OCI-LY7 (cell line): ENCODE results near the gene KRTAP19-2. TPM values are rescaled to one million over a fixed set of nuclear protein-coding genes. Genes with fewer than 3 reads are reported as not detected.

ENCODE experiments used
- BruUV-seq: library from RNA; stranded (reverse); fragments of 400-500 nt; replicated peaks from 2 replicates; lab custom pipeline; 2021; lab: Mats Ljungman, UMichigan
- CTCF ChIA-PET: fragments of 300-600 bp; sonication (Branson Sonifier 250); formaldehyde crosslinking; loops from one replicate; lab custom pipeline; 2022; ENCODE audit warnings: antibody characterized with exemption; ENCODE audit not compliant: unreplicated experiment; lab: Charles Lee
- POLR2A ChIA-PET: fragments of 300-600 bp; sonication (Branson Sonifier 250); formaldehyde crosslinking; loops from one replicate; lab custom pipeline; 2022; ENCODE audit warnings: antibody characterized with exemption; lab: Charles Lee
- DNase-seq: peaks from one replicate; pipeline ENCODE4 v3.0.0-alpha.2; 2015; ENCODE audit warnings: low spot score
- H2AFZ ChIP-seq: fragments of 200-600 bp; sonication (generic), shearing (Covaris generic); 2 replicates; pipeline ENCODE4 v1.6.1; 2014; ENCODE audit warnings: mild to moderate bottlenecking, antibody characterized with exemption, low read length, moderate library complexity
- H3K27ac ChIP-seq: fragments of 200-600 bp; sonication (generic); 2 replicates; pipeline ENCODE4 v1.5.1; 2014; ENCODE audit warnings: mixed run types, low read depth, mild to moderate bottlenecking, moderate library complexity, low read length, inconsistent platforms; ENCODE audit not compliant: poor library complexity, severe bottlenecking
- H3K36me3 ChIP-seq: fragments of 200-600 bp; sonication (generic); 2 replicates; pipeline ENCODE4 v1.6.1; 2014; ENCODE audit warnings: mild to moderate bottlenecking, antibody characterized with exemption, low read length, moderate library complexity, mixed read lengths; ENCODE audit not compliant: insufficient read depth
- H3K4me1 ChIP-seq: fragments of 200-600 bp; sonication (generic); 2 replicates; pipeline ENCODE4 v1.5.1; 2014; ENCODE audit warnings: mild to moderate bottlenecking, low read length; ENCODE audit not compliant: insufficient read depth, poor library complexity, severe bottlenecking
- H3K4me2 ChIP-seq: fragments of 200-600 bp; sonication (generic); 2 replicates; pipeline ENCODE4 v1.6.1; 2014; ENCODE audit warnings: mild to moderate bottlenecking, low read length
- H3K4me3 ChIP-seq: fragments of 200-600 bp; sonication (generic); 2 replicates; pipeline ENCODE4 v1.5.1; 2014; ENCODE audit warnings: mild to moderate bottlenecking, low read depth, low read length; ENCODE audit not compliant: poor library complexity, severe bottlenecking
- H3K79me2 ChIP-seq: fragments of 200-600 bp; sonication (generic); 2 replicates; pipeline ENCODE4 v1.6.1; 2016; ENCODE audit warnings: low read depth, mild to moderate bottlenecking, low read length, moderate library complexity, mixed read lengths; ENCODE audit not compliant: insufficient read depth
- H3K9me2 ChIP-seq: fragments of 200-600 bp; sonication (generic); 2 replicates; pipeline ENCODE4 v1.6.1; 2016; ENCODE audit warnings: mild to moderate bottlenecking, low read length, mixed read lengths; ENCODE audit not compliant: insufficient read depth
- H3K9me3 ChIP-seq: fragments of 200-600 bp; sonication (generic); 2 replicates; pipeline ENCODE4 v1.6.1; 2014; ENCODE audit warnings: mild to moderate bottlenecking, mixed run types, low read length, mixed read lengths
- H4K20me1 ChIP-seq: fragments of 200-600 bp; sonication (generic); 2 replicates; pipeline ENCODE4 v1.6.1; 2014; ENCODE audit warnings: mild to moderate bottlenecking, antibody characterized with exemption, low read length, moderate library complexity, mixed read lengths; ENCODE audit not compliant: insufficient read depth
- CTCF ChIP-seq: fragments of 200-600 bp; sonication (generic); conservative IDR thresholded peaks from 2 replicates; pipeline ENCODE4 v1.5.1; 2014; ENCODE audit warnings: mild to moderate bottlenecking, antibody characterized with exemption, low read length, moderate library complexity, mixed read lengths
- EZH2phosphoT487 ChIP-seq: fragments of 200-600 bp; sonication (generic); IDR thresholded peaks from 2 replicates; pipeline ENCODE4 v1.6.1; 2018; ENCODE audit warnings: low read depth, borderline replicate concordance, mild to moderate bottlenecking, mixed run types, antibody characterized with exemption, low read length, moderate library complexity, mixed read lengths
- intact Hi-C: fragments of 100-400 bp; cut with micrococcal nuclease; formaldehyde crosslinking; loops from one replicate; pipeline ENCODE4 v1.10.0; 2022; ENCODE audit not compliant: unreplicated experiment
- small RNA-seq: library from RNA; depleted of rRNA; stranded (forward); fragments of <200 nt; gene quantifications from one replicate; pipeline ENCODE3, GENCODE V24; 2014
- total RNA-seq, 2 experiments: library from RNA; depleted of rRNA in 1 of 2; stranded (reverse); fragments of >200 nt in 1 of 2; shearing (Covaris generic) in 1 of 2; gene quantifications; 2 replicates each; pipeline ENCODE4 v1.2.3, GENCODE V29; 2014 to 2022

KRTAP19-2 gene
- total RNA-seq, 2 experiments from 2014 or later = not detected

GRCh38 chr21:30439975-30440374 is 47.3 kb downstream of the KRTAP19-2 start, which contains the start of gene KRTAP15-1:
TSS of gene KRTAP15-1 (plus strand) at chr21:30440275. CDS start at chr21:30440328, 53 bp downstream.
- H3K4me1 ChIP-seq = no peaks in the 10 kb centered on the region
- H3K9me3 ChIP-seq = no peaks in the 10 kb centered on the region
- no peaks in the 10 kb centered on the region for H3K36me3 ChIP-seq
- H3K4me2 ChIP-seq = no peak within 1 kb of the TSS
- TF ChIP-seq CTCF (no peak), EZH2phosphoT487 (no peak)
- ChIA-PET POLR2A (no interaction called here), CTCF (no interaction called here)
- H4K20me1 ChIP-seq = no peaks in the 10 kb centered on the region
- DNase-seq = no peak
- no peak within 1 kb of the TSS for H2AFZ ChIP-seq
- H3K27ac ChIP-seq = no peak within 1 kb of the TSS
- no peak within 1 kb of the TSS for H3K4me3 ChIP-seq
- no TSS peak for BruUV-seq
- intact Hi-C loops = no loop called here
- no peaks in the 10 kb centered on the region for H3K9me2 ChIP-seq
- no peaks in the 10 kb centered on the region for H3K79me2 ChIP-seq

Small RNAs within 50 kb of the gene (small RNA-seq; reads per million reads assigned to genes)
- gene AP000567.1 = not detected
- gene KRTAP19-10P = not detected
- gene KRTAP19-11P = not detected
- gene KRTAP19-9P = not detected

Other genes starting within 250 kb of the KRTAP19-2 start
- gene KRTAP24-1, start 204.5 kb downstream of the KRTAP19-2 start, total RNA-seq (2014; rRNA removed; shearing (Covaris generic)) = not detected in 2 replicates
- not detected in 2 replicates for gene KRTAP24-1, start 204.5 kb downstream of the KRTAP19-2 start, total RNA-seq (2022)
- not detected in 2 replicates for gene KRTAP25-1, start 197.9 kb downstream of the KRTAP19-2 start, total RNA-seq (2014; rRNA removed; shearing (Covaris generic))
- not detected in 2 replicates for gene KRTAP25-1, start 197.9 kb downstream of the KRTAP19-2 start, total RNA-seq (2022)
- not detected in 2 replicates for gene KRTAP26-1, start 167.1 kb downstream of the KRTAP19-2 start, total RNA-seq (2014; rRNA removed; shearing (Covaris generic))
- not detected in 2 replicates for gene KRTAP26-1, start 167.1 kb downstream of the KRTAP19-2 start, total RNA-seq (2022)
- gene KRTAP27-1, start 149.7 kb downstream of the KRTAP19-2 start, total RNA-seq (2014; rRNA removed; shearing (Covaris generic)) = not detected in 2 replicates
- not detected in 2 replicates for gene KRTAP27-1, start 149.7 kb downstream of the KRTAP19-2 start, total RNA-seq (2022)
- gene KRTAP23-1, start 138.8 kb downstream of the KRTAP19-2 start, total RNA-seq (2014; rRNA removed; shearing (Covaris generic)) = not detected in 2 replicates
- not detected in 2 replicates for gene KRTAP23-1, start 138.8 kb downstream of the KRTAP19-2 start, total RNA-seq (2022)
- not detected in 2 replicates for gene KRTAP13-2, start 115.2 kb downstream of the KRTAP19-2 start, total RNA-seq (2014; rRNA removed; shearing (Covaris generic))
- not detected in 2 replicates for gene KRTAP13-2, start 115.2 kb downstream of the KRTAP19-2 start, total RNA-seq (2022)
- gene KRTAP13-1, start 91.4 kb downstream of the KRTAP19-2 start, total RNA-seq (2014; rRNA removed; shearing (Covaris generic)) = not detected in 2 replicates
- gene KRTAP13-1, start 91.4 kb downstream of the KRTAP19-2 start, total RNA-seq (2022) = not detected in 2 replicates
- not detected in 2 replicates for gene KRTAP13-3, start 61.5 kb downstream of the KRTAP19-2 start, total RNA-seq (2014; rRNA removed; shearing (Covaris generic))
- not detected in 2 replicates for gene KRTAP13-3, start 61.5 kb downstream of the KRTAP19-2 start, total RNA-seq (2022)
- gene KRTAP13-4, start 57.2 kb downstream of the KRTAP19-2 start, total RNA-seq (2014; rRNA removed; shearing (Covaris generic)) = not detected in 2 replicates
- not detected in 2 replicates for gene KRTAP13-4, start 57.2 kb downstream of the KRTAP19-2 start, total RNA-seq (2022)
- not detected in 2 replicates for gene KRTAP15-1, start 47.2 kb downstream of the KRTAP19-2 start, total RNA-seq (2014; rRNA removed; shearing (Covaris generic))
- gene KRTAP15-1, start 47.2 kb downstream of the KRTAP19-2 start, total RNA-seq (2022) = not detected in 2 replicates
- gene KRTAP19-1, start 7.1 kb downstream of the KRTAP19-2 start, total RNA-seq (2014; rRNA removed; shearing (Covaris generic)) = not detected in 2 replicates
- not detected in 2 replicates for gene KRTAP19-1, start 7.1 kb downstream of the KRTAP19-2 start, total RNA-seq (2022)
- gene KRTAP19-3, start 4.6 kb upstream of the KRTAP19-2 start, total RNA-seq (2014; rRNA removed; shearing (Covaris generic)) = not detected in 2 replicates
- gene KRTAP19-3, start 4.6 kb upstream of the KRTAP19-2 start, total RNA-seq (2022) = not detected in 2 replicates
- not detected in 2 replicates for gene KRTAP19-4, start 9.7 kb upstream of the KRTAP19-2 start, total RNA-seq (2014; rRNA removed; shearing (Covaris generic))
- not detected in 2 replicates for gene KRTAP19-4, start 9.7 kb upstream of the KRTAP19-2 start, total RNA-seq (2022)
- gene KRTAP19-5, start 14.7 kb upstream of the KRTAP19-2 start, total RNA-seq (2014; rRNA removed; shearing (Covaris generic)) = not detected in 2 replicates
- gene KRTAP19-5, start 14.7 kb upstream of the KRTAP19-2 start, total RNA-seq (2022) = not detected in 2 replicates
- gene KRTAP19-6, start 54.4 kb upstream of the KRTAP19-2 start, total RNA-seq (2014; rRNA removed; shearing (Covaris generic)) = not detected in 2 replicates
- gene KRTAP19-6, start 54.4 kb upstream of the KRTAP19-2 start, total RNA-seq (2022) = not detected in 2 replicates
- not detected in 2 replicates for gene KRTAP19-7, start 73.9 kb upstream of the KRTAP19-2 start, total RNA-seq (2014; rRNA removed; shearing (Covaris generic))
- gene KRTAP19-7, start 73.9 kb upstream of the KRTAP19-2 start, total RNA-seq (2022) = not detected in 2 replicates
- not detected in 2 replicates for gene KRTAP22-2, start 103.0 kb upstream of the KRTAP19-2 start, total RNA-seq (2014; rRNA removed; shearing (Covaris generic))
- gene KRTAP22-2, start 103.0 kb upstream of the KRTAP19-2 start, total RNA-seq (2022) = not detected in 2 replicates
- not detected in 2 replicates for gene KRTAP6-3, start 105.0 kb upstream of the KRTAP19-2 start, total RNA-seq (2014; rRNA removed; shearing (Covaris generic))
- gene KRTAP6-3, start 105.0 kb upstream of the KRTAP19-2 start, total RNA-seq (2022) = not detected in 2 replicates
- not detected in 2 replicates for gene KRTAP6-2, start 111.5 kb upstream of the KRTAP19-2 start, total RNA-seq (2014; rRNA removed; shearing (Covaris generic))
- gene KRTAP6-2, start 111.5 kb upstream of the KRTAP19-2 start, total RNA-seq (2022) = not detected in 2 replicates
- not detected in 2 replicates for gene KRTAP22-1, start 113.7 kb upstream of the KRTAP19-2 start, total RNA-seq (2014; rRNA removed; shearing (Covaris generic))
- not detected in 2 replicates for gene KRTAP22-1, start 113.7 kb upstream of the KRTAP19-2 start, total RNA-seq (2022)
- gene KRTAP6-1, start 126.5 kb upstream of the KRTAP19-2 start, total RNA-seq (2014; rRNA removed; shearing (Covaris generic)) = not detected in 2 replicates
- not detected in 2 replicates for gene KRTAP6-1, start 126.5 kb upstream of the KRTAP19-2 start, total RNA-seq (2022)
- not detected in 2 replicates for gene KRTAP20-1, start 129.0 kb upstream of the KRTAP19-2 start, total RNA-seq (2014; rRNA removed; shearing (Covaris generic))
- gene KRTAP20-1, start 129.0 kb upstream of the KRTAP19-2 start, total RNA-seq (2022) = not detected in 2 replicates
- not detected in 2 replicates for gene KRTAP20-4, start 133.2 kb upstream of the KRTAP19-2 start, total RNA-seq (2014; rRNA removed; shearing (Covaris generic))
- gene KRTAP20-4, start 133.2 kb upstream of the KRTAP19-2 start, total RNA-seq (2022) = not detected in 2 replicates
- gene KRTAP20-2, start 147.8 kb upstream of the KRTAP19-2 start, total RNA-seq (2014; rRNA removed; shearing (Covaris generic)) = not detected in 2 replicates
- gene KRTAP20-2, start 147.8 kb upstream of the KRTAP19-2 start, total RNA-seq (2022) = not detected in 2 replicates
- gene KRTAP20-3, start 155.4 kb upstream of the KRTAP19-2 start, total RNA-seq (2014; rRNA removed; shearing (Covaris generic)) = not detected in 2 replicates
- not detected in 2 replicates for gene KRTAP20-3, start 155.4 kb upstream of the KRTAP19-2 start, total RNA-seq (2022)
- gene KRTAP21-3, start 231.3 kb upstream of the KRTAP19-2 start, total RNA-seq (2014; rRNA removed; shearing (Covaris generic)) = not detected in 2 replicates
- not detected in 2 replicates for gene KRTAP21-3, start 231.3 kb upstream of the KRTAP19-2 start, total RNA-seq (2022)